M059J (cell line): ENCODE data around the gene ADGRD1. TPM values are rescaled to one million over a fixed set of nuclear protein-coding genes. Genes with fewer than 3 reads are reported as not detected.

Experiments
- DNase-seq: peaks from one replicate; pipeline ENCODE4 v3.0.0-alpha.2; 2012; ENCODE audit warnings: low read depth
- total RNA-seq: library from RNA; depleted of rRNA; stranded (reverse); fragments of >200 nt; shearing (Covaris generic); gene quantifications from 2 replicates; pipeline ENCODE4 v1.2.3, GENCODE V29; 2014

Gene ADGRD1
- total RNA-seq, 1 experiment from 2014 or later, result not detected

- DNase-seq, result no peak
These were observed 88.5 kb downstream of the ADGRD1 start for GRCh38 chr12:131041968-131042833.

- DNase-seq, result no peak
These were observed 89.1 kb downstream of the ADGRD1 start for GRCh38 chr12:131042834-131043245.

- no peak for DNase-seq
These were observed 89.7 kb downstream of the ADGRD1 start for GRCh38 chr12:131043401-131043871.

GRCh38 chr12:131044136-131044535 is 90.4 kb downstream of the ADGRD1 start:
- DNase-seq, result no peak

- DNase-seq, result no peak
These were observed 91.2 kb downstream of the ADGRD1 start for GRCh38 chr12:131044760-131045381.

GRCh38 chr12:131045705-131046460 is 92.2 kb downstream of the ADGRD1 start:
- no peak for DNase-seq

GRCh38 chr12:131046813-131047788 is 93.4 kb downstream of the ADGRD1 start:
- no peak for DNase-seq

- no peak for DNase-seq
These were observed 94.3 kb downstream of the ADGRD1 start for GRCh38 chr12:131047789-131048610.

GRCh38 chr12:131048611-131048990 is 94.9 kb downstream of the ADGRD1 start:
- no peak for DNase-seq

- DNase-seq, result no peak
These were observed 95.3 kb downstream of the ADGRD1 start for GRCh38 chr12:131049002-131049401.

GRCh38 chr12:131049549-131050339 is 96.0 kb downstream of the ADGRD1 start:
- DNase-seq, result no peak

- no peak for DNase-seq
These were observed 96.9 kb downstream of the ADGRD1 start for GRCh38 chr12:131050463-131051154.

GRCh38 chr12:131051155-131051473 is 97.4 kb downstream of the ADGRD1 start:
- DNase-seq, result peak; percentile 6

- no peak for DNase-seq
These were observed 98.5 kb downstream of the ADGRD1 start for GRCh38 chr12:131052063-131052781.

GRCh38 chr12:131052929-131053328 is 99.2 kb downstream of the ADGRD1 start:
- no peak for DNase-seq

GRCh38 chr12:131053567-131053966 is 99.9 kb downstream of the ADGRD1 start:
- no peak for DNase-seq

- DNase-seq, result no peak
These were observed 100.8 kb downstream of the ADGRD1 start for GRCh38 chr12:131054345-131055092.

- no peak for DNase-seq
These were observed 101.4 kb downstream of the ADGRD1 start for GRCh38 chr12:131055093-131055465.
